Stomach (tissue), 4 donors: Measurements from ENCODE around the gene CCDC88B.

ENCODE experiments used
- EP300 ChIP-seq: sonication (generic); formaldehyde crosslinking; IDR thresholded peaks from one replicate; pipeline ENCODE4 v1.6.1; 2017; ENCODE audit warnings: antibody characterized with exemption
- POLR2A ChIP-seq, 4 donors: fragments of 450-650 bp; IDR thresholded peaks; one replicate each; pipeline ENCODE4 v1.6.1; 2016; ENCODE audit warnings: antibody characterized with exemption in 4 of 4, control low read depth in 2 of 4, mild to moderate bottlenecking in 1 of 4, moderate library complexity in 1 of 4
- POLR2AphosphoS5 ChIP-seq, 3 donors: sonication (generic); formaldehyde crosslinking; IDR thresholded peaks; one replicate each; pipeline ENCODE4 v1.6.1; 2016; ENCODE audit warnings: antibody characterized with exemption in 3 of 3
- TF ChIP-seq, protein P1 (sequence below), 7 experiments: fragments of 450-650 bp in 4 of 7; fragments of 200-600 bp in 3 of 7; sonication (generic) in 3 of 7; IDR thresholded peaks; one replicate each; pipeline ENCODE4 v1.5.1; 2016 to 2019; ENCODE audit warnings: antibody characterized with exemption in 7 of 7, control low read depth in 2 of 7, mild to moderate bottlenecking in 1 of 7

DNA sequence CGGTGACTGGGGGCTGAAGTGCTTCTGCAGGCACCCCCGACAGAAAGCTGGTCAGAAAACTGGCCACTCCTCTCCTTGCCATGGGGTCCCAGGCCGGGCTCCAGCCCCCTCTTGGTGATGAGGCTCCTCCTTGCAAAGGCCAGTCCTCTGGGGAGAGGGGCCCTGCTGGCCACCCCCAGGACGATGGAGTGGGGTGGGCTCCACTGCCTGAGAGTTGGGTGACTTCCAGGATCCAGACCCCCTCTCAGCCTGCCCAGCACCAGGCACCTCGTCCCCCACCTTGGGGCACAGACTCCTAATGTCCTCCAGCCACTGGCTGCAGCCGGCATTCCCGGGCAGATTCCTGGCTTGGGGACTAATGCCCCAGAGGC, 18.5 kb downstream of the CCDC88B start:
- TF ChIP-seq, protein P1, sequence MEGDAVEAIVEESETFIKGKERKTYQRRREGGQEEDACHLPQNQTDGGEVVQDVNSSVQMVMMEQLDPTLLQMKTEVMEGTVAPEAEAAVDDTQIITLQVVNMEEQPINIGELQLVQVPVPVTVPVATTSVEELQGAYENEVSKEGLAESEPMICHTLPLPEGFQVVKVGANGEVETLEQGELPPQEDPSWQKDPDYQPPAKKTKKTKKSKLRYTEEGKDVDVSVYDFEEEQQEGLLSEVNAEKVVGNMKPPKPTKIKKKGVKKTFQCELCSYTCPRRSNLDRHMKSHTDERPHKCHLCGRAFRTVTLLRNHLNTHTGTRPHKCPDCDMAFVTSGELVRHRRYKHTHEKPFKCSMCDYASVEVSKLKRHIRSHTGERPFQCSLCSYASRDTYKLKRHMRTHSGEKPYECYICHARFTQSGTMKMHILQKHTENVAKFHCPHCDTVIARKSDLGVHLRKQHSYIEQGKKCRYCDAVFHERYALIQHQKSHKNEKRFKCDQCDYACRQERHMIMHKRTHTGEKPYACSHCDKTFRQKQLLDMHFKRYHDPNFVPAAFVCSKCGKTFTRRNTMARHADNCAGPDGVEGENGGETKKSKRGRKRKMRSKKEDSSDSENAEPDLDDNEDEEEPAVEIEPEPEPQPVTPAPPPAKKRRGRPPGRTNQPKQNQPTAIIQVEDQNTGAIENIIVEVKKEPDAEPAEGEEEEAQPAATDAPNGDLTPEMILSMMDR (IDR thresholded peaks at IDR 0.05): no peak
- TF ChIP-seq POLR2A (IDR thresholded peaks at IDR 0.05): no peak
- no peak for TF ChIP-seq POLR2AphosphoS5 (IDR thresholded peaks at IDR 0.05)
- no peak for TF ChIP-seq EP300
